Lung (tissue), 12 donors: ENCODE data around the gene LDLRAP1. TPM values are rescaled to one million over a fixed set of nuclear protein-coding genes. Genes with fewer than 3 reads are reported as not detected.

ENCODE experiments used
- ATAC-seq: fragments of 200-7000 bp; cut with Tn5 transposase; one replicate; pipeline ENCODE4 v1.9.1; 2020; ENCODE audit warnings: moderate number of reproducible peaks; ENCODE audit not compliant: insufficient read depth, low FRiP score
- DNase-seq, 3 donors: peaks; one replicate each; pipeline ENCODE4 v3.0.0-alpha.2; 2013 to 2017
- H3K27ac ChIP-seq, 2 donors: one replicate each; pipeline ENCODE4 v1.5.1; 2013; ENCODE audit warnings: mild to moderate bottlenecking in 2 of 2, moderate library complexity in 2 of 2, control low read depth in 1 of 2, inconsistent platforms in 1 of 2, low read depth in 1 of 2, low read length in 1 of 2
- H3K27me3 ChIP-seq, 3 donors: one replicate each; pipeline ENCODE4 v1.5.1; 2013; ENCODE audit warnings: low read length in 2 of 3; ENCODE audit not compliant: control insufficient read depth in 3 of 3, insufficient read depth in 3 of 3
- H3K36me3 ChIP-seq, 4 donors: one replicate each; pipeline ENCODE4 v1.5.1; 2013; ENCODE audit warnings: low read length in 4 of 4, mild to moderate bottlenecking in 1 of 4, moderate library complexity in 1 of 4; ENCODE audit not compliant: control insufficient read depth in 4 of 4, insufficient read depth in 4 of 4
- H3K4me1 ChIP-seq, 5 donors: one replicate each; pipeline ENCODE4 v1.5.1; 2013; ENCODE audit warnings: low read length in 5 of 5, mild to moderate bottlenecking in 2 of 5, moderate library complexity in 1 of 5; ENCODE audit not compliant: control insufficient read depth in 5 of 5, insufficient read depth in 5 of 5
- H3K4me3 ChIP-seq: one replicate; pipeline ENCODE4 v1.5.1; 2013; ENCODE audit warnings: mild to moderate bottlenecking, control low read depth, moderate library complexity
- H3K9ac ChIP-seq, 2 donors: one replicate each; pipeline ENCODE4 v1.5.1; 2013; ENCODE audit warnings: low read length in 2 of 2, control low read depth in 1 of 2; ENCODE audit not compliant: insufficient read depth in 1 of 2
- H3K9me3 ChIP-seq, 4 donors: one replicate each; pipeline ENCODE4 v1.5.1; 2013; ENCODE audit warnings: low read length in 3 of 4, mild to moderate bottlenecking in 1 of 4, moderate library complexity in 1 of 4; ENCODE audit not compliant: control insufficient read depth in 4 of 4, insufficient read depth in 3 of 4
- WGBS, 2 donors: extraction: QIAGEN DNeasy Blood & Tissue Kit; methylation state at CpG; one replicate each; pipeline ENCODE4 v1.1.7; 2013; 5-methylcytosine and 5-hydroxymethylcytosine counted together
- polyA plus RNA-seq, 2 donors: library from polyadenylated mRNA; stranded (reverse); fragments of 200-250 nt; gene quantifications; one replicate each; pipeline ENCODE4 v1.2.1, GENCODE V29; 2013
- total RNA-seq, 2 donors: library from RNA; depleted of rRNA in 1 of 2; stranded (reverse); fragments of >200 nt in 1 of 2; gene quantifications; one replicate each; pipeline ENCODE4 v1.2.1, GENCODE V29; 2014 to 2021
- TF ChIP-seq, protein P1 (sequence below): IDR thresholded peaks from 2 replicates; pipeline ENCODE4 v1.5.1; 2012; ENCODE audit warnings: mild to moderate bottlenecking; ENCODE audit errors: control extremely low read depth, extremely low read depth
- donor health status: control.
- donor health status: control.
- donor health status: Bipolar disorder and iron deficiency.
- donor health status: healthy.
- donor health status: DM: yes; HTN: yes; CAD: no.

The LDLRAP1 gene
- total and polyA plus RNA-seq, 4 donors: 15.2 to 23.4 (median 18.3) TPM

DNA sequence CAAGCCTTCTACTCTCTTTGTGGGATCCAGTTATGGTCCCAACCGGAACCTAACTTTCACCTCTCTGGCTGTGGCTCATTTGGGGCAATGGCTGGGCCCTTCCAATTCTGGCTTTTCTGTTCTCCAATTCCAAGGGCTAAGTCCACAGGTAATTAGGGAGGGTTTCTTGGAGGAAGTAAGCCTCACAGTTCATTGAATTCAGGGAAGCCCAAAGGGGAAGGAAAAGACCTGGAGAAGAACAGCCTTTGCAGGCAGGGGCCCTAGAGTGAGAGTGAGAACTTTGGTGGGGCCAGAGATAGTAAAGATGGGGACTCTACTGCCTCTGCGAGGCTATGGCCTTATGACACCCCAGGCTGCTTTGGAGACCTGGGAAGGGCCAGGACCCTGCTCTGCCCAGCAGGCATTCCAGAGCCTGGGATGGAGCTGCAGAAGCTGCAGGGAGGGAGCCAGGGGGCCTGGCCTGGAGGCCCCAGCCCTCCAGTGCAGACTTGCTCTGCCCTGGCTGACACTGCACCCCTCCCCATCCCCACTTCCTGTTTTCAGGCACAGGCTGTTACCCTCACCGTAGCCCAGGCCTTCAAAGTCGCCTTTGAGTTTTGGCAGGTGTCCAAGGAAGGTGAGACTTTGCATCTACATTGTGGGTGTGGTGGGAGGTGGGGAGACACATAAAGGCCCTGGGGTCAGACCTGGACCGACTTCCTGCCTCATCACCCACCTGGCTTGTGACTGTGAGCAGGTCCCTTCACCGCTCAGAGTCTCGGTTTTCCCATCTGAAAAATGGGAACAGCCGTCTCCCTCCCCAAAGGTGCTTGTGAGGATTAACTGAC is 18.9 kb downstream of the LDLRAP1 start:
- no peak overlapping the region for H3K9ac ChIP-seq
- peaks cover 0 to 19% (median 10%) of the 10 kb centered on the region in 4 donors for H3K36me3 ChIP-seq

DNA sequence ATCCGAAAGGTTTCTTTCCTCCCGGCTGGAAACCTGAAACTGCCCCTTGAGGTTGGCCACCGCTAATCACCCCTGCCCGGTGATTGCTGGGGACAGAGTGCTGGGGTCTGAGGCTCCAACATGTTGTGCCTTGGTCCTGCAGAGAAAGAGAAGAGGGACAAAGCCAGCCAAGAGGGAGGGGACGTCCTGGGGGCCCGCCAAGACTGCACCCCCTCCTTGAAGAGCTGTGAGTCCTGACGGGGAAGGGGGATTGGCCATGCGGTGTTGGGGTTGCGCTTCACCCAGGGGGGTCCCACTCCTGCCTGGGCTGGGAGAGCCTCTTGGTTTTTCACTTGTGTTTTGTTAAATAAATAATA is 19.5 kb downstream of the LDLRAP1 start:
- TF ChIP-seq, protein P1, sequence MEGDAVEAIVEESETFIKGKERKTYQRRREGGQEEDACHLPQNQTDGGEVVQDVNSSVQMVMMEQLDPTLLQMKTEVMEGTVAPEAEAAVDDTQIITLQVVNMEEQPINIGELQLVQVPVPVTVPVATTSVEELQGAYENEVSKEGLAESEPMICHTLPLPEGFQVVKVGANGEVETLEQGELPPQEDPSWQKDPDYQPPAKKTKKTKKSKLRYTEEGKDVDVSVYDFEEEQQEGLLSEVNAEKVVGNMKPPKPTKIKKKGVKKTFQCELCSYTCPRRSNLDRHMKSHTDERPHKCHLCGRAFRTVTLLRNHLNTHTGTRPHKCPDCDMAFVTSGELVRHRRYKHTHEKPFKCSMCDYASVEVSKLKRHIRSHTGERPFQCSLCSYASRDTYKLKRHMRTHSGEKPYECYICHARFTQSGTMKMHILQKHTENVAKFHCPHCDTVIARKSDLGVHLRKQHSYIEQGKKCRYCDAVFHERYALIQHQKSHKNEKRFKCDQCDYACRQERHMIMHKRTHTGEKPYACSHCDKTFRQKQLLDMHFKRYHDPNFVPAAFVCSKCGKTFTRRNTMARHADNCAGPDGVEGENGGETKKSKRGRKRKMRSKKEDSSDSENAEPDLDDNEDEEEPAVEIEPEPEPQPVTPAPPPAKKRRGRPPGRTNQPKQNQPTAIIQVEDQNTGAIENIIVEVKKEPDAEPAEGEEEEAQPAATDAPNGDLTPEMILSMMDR: no peak
- Histone ChIP-seq H3K27ac (no peak overlapping the region), H3K27me3 (no peaks in the 10 kb centered on the region), H3K36me3 (peaks cover 0 to 19% (median 10%) of the 10 kb centered on the region in 4 donors), H3K4me1 (peaks cover 0 to 22% (median 7%) of the 10 kb centered on the region in 5 donors), H3K9ac (no peak overlapping the region), H3K9me3 (no peaks in the 10 kb centered on the region), H3K4me3 (no peak overlapping the region)
- 84 to 87% methylated on average over 9 of the region's 9 CpGs for WGBS, 2 donors
- ATAC-seq (no peak), DNase-seq (no peak)

More for the DNA sequence above, 18.9 kb downstream of the LDLRAP1 start:
- no peak overlapping the region for H3K4me3 ChIP-seq
- TF ChIP-seq, protein P1: no peak
- H3K4me1 ChIP-seq: peaks cover 0 to 17% (median 4%) of the 10 kb centered on the region in 5 donors
- H3K27me3 ChIP-seq: no peaks in the 10 kb centered on the region
- WGBS, 2 donors: 50 to 54% methylated on average over 8 of the region's 8 CpGs
- H3K9me3 ChIP-seq: no peaks in the 10 kb centered on the region
- DNase-seq: no peak
- ATAC-seq: no peak
- H3K27ac ChIP-seq: peak overlapping the region in 1 of 2 donors; percentile 43

DNA sequence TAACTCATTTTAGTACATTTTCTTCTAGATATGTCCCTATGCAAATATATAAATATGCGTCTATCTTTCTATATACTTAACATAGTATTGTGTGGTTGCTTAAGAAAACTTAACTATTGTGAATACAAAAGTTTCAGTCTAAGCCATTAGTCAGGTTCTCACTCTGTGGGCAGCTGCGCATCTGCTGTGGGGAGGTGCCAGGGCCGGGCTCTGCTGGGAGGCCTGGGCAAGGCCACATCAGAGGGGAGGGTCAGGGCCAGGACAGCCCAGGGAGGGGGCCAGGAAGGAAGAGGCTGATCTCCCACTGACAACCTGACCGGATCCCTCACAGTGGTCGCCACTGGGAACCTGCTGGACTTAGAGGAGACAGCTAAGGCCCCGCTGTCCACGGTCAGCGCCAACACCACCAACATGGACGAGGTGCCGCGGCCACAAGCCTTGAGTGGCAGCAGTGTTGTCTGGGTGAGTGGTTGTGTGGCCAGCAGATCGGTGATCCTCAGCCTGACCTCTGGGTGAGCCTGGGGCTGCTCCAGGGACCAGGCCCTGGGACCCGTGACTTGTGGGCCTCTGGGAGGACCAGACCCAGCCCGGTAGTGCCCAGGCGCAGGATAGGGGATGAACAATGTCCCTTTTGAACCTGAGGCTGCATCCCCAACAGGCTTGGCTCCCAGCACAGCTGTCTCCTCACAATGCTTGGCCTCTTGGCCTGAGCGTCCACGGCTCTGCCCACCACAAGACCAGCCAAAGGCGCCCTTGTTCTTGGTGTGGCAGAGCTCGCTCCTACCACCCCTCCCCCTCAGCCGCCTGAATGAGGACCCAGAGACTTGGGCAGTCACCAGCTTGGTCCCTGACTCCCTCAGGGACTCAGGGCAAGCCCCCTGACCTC is 20.2 kb downstream of the LDLRAP1 start:
- ATAC-seq: no peak
- H3K9me3 ChIP-seq: no peaks in the 10 kb centered on the region
- H3K4me3 ChIP-seq: no peak overlapping the region
- no peak for DNase-seq
- peaks cover 0 to 28% (median 7%) of the 10 kb centered on the region in 5 donors for H3K4me1 ChIP-seq
- H3K27ac ChIP-seq: no peak overlapping the region
- H3K36me3 ChIP-seq: peaks cover 0 to 18% (median 9%) of the 10 kb centered on the region in 4 donors
- no peaks in the 10 kb centered on the region for H3K27me3 ChIP-seq
- 89 to 93% methylated on average over 20 of the region's 20 CpGs for WGBS, 2 donors
- no peak overlapping the region for H3K9ac ChIP-seq
- TF ChIP-seq, protein P1: no peak
